GM19043 (cell line): Measurements from ENCODE around the gene CXCR6.

ENCODE experiments used
- ATAC-seq: cut with Tn5 transposase; IDR thresholded peaks from one replicate; pipeline ENCODE4 v1.9.1; 2021; ENCODE audit warnings: low read depth; ENCODE audit not compliant: unreplicated experiment

Gene CXCR6

DNA sequence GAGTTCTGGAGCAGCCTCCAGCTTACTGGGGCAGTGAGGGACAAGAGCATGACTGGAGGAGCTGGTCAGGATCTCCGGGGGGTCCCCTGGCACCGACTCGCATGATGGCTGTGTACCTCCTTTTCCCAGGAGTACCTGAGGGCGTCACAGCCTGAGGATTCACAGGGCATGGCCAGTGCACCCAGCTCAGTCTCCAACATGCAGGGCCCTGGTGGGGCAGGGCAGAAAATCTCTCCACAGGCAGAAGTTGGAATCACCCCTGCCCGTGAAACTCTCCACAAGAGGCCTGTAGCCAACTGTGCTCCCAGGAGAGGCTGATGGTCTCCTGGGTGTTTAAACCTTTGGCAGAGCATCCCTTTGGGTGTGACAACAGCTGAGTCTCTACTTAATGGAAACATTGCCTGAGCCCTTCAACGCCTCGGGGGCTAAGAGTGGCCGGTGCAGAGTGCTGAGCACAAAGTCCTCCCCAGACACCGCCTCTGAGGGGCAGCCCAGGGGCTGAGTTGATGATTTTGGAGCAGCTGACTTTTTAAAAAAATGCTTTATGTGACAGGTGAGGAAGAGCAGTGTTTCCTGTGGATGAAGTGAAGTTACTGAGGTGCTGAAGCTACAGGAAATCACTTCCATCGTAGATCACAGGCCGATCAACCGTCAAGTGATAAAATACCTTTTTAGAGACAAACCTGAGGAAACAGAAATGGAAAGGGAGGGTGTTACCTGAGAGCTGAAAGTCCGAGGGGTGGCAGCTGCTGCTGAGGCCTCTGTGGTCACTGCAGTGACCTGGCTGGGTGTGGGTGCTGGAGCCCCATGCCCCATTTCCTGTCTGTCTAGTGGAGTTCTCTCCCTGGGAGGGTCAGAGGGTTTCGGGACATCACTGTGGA, 21.9 kb upstream of the CXCR6 start:
- ATAC-seq = no peak

DNA sequence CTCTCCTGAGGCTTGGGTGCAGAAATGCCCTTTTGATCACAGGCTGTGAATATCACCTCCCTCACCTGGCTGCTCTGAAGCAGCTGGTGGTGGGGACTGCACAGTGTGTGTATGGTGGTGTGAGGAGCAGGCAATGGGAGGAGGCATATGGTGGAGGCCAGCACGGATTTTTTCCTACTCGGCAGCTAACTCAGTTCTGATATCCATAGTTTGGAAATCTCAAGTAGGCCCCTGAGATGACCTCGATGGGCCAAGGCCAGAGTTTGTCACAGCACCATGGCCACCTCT, 21.3 kb upstream of the CXCR6 start:
- no peak for ATAC-seq

- ATAC-seq = no peak
These were observed 20.2 kb upstream of the CXCR6 start for GRCh38 chr3:45922950-45923590.

GRCh38 chr3:45923755-45924154, 19.5 kb upstream of the CXCR6 start:
- ATAC-seq = no peak

DNA sequence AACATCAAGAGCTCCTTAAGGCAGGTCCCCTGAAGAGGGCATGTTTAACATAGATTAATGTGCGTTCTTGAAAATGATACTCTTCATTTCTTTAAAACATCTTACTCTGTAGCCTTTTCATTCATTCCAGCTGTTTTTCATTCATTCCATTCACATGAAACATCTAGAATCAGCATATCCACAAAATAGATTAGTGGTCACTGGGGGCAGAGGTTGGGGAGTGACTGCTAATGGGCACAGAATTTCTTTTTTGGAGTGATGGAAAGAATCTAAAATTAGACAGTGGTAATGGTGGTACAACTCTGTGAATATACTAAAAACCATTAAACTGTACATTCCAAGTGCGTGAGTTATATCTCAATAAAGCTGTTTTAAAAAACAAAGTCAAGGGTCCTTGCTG, 15.4 kb upstream of the CXCR6 start:
- ATAC-seq = no peak

GRCh38 chr3:45929042-45929679, 14.1 kb upstream of the CXCR6 start:
- no peak for ATAC-seq

DNA sequence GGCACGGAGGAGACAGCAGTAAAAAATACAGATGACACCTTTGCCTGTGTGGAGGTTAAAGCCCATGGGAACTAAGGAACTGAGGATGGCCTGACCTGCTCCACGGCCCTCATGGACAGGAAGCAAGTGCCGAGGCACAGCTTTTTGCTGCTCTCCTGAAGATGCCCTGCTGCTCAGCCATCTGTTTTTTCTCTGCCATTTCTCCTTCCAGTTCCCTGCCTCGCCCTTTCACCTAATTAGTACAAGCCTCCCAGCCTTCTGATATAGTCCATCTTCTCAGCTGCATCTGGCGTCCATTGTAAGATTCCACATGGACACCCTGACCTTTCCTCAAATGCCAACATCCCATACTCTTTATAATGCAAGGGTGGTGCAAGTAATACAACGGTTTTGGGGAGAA, 11.8 kb upstream of the CXCR6 start:
- no peak for ATAC-seq

- ATAC-seq = no peak
These were observed 11.2 kb upstream of the CXCR6 start for GRCh38 chr3:45932112-45932511.

DNA sequence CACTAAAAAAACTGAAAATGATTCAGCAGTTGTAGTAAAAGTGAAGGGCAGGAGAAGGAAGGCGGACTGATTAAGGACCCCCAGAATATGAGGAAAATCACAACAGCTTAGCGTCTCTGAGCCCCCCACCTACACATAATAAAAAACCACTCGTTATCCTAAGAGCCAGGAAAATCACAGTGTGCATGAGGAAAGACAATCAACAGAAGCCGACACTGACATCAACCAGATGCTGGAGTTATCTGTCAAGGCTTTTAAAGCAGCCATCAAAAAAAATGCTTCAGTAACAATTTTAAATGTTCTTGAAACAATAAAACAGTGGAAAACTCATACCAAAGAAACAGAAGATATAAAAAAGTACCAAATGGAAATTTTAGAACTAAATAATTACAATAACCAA, 9.7 kb upstream of the CXCR6 start:
- ATAC-seq = no peak

DNA sequence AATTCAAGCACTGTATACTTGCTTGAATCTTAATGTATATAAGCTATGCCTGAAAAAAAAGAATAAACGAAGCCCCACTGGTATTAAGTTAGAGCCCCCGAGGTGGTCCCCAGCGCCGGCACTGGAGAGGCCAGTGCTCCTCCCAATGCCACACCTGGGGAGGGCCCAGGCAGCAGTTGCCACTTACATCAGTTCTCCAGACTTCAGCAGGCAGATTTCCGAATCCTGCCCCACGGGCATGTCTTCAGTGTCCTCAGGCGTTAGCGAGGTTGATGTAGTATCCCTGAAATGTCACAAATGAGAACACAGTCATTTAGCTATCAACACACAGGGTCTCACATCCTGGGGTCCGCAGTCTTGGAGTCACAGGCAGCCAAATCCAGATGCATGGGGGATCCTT, 7.0 kb upstream of the CXCR6 start:
- ATAC-seq = no peak

DNA sequence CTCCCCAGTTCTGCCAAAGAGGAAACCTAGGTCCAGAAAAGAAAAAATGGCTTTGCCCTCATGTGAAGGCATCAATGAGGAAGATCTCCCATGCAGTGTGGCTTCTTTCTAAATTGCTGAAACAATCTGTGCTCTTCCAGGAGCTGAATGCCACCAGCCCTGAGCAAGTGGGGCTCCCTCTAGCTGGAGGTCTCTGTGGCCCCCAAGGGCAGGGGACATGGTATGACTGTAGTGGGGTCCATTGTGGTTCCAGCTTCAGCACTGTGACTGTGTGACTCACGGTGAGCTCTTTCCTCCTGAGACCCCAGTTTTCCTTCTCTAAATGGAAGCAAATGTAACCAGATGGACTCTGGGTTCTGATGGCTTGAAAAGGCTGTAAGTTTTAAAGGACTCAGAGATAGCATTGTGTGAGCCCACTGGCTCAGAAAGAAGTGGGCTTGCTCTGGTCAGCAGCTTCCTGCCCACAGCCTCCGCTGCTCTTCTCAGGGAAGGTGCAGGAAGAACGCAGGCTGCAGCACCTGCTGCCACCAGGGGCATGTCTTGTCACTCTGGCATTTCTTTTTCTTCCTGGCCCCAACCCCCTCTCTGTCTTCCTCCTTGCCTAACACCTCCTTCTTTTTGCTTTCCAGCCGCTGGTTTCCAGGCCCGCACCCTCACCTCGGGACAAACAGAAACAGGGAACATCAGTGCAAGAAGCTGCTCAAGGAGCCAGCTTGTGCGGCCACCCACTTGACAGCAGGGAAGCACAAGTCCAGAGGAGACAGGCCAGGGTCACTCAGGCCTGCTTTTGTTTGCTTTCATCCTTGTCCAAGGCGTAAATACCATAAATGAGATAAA, 5.8 kb upstream of the CXCR6 start:
- ATAC-seq = no peak

DNA sequence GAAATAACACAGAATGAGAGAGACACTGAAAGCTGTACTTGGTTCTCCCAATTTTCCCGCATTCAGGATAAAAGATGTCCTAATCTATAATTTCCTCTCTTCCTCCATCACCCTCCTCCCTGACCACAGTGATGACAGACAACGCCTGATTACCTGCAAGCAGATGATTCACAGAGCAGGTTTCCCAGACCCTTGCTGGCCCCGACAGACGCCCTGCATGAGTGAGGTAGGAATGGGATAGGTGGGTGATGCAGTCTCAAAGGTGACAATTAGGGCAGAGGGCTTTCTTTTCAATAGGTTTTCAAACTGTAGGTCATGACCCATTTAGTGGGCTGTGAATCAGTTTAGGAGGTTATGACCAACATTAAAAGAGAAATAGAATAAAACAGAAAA, 5.2 kb upstream of the CXCR6 start:
- no peak for ATAC-seq

GRCh38 chr3:45938864-45939263, 4.4 kb upstream of the CXCR6 start:
- ATAC-seq = no peak

DNA sequence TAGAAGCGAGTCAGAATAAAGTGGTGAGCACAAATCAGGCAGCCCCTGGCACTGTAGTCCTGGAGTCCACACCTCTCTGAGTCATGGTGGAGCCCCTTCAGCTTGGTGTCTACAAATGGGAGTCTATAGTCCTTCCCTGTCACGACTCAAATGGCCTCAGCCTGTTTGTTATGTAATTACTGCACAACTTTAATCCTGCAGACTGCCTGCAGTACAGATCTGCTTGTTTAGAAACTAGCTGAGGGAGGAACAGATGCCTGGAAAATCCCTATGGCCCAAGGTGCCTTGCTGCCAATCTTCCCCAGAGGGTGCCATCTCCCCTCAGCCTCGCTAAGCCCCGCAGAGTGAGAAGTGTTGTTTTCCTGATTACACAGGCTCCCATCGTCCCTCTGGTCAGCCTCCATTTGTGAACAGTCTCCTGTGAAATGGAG, 3.9 kb upstream of the CXCR6 start:
- no peak for ATAC-seq

GRCh38 chr3:45940004-45940780, 3.1 kb upstream of the CXCR6 start:
- no peak for ATAC-seq

GRCh38 chr3:45940781-45941365, 2.4 kb upstream of the CXCR6 start:
- no peak for ATAC-seq

- ATAC-seq = no peak
These were observed 1.0 kb upstream of the CXCR6 start for GRCh38 chr3:45942051-45942825.

DNA sequence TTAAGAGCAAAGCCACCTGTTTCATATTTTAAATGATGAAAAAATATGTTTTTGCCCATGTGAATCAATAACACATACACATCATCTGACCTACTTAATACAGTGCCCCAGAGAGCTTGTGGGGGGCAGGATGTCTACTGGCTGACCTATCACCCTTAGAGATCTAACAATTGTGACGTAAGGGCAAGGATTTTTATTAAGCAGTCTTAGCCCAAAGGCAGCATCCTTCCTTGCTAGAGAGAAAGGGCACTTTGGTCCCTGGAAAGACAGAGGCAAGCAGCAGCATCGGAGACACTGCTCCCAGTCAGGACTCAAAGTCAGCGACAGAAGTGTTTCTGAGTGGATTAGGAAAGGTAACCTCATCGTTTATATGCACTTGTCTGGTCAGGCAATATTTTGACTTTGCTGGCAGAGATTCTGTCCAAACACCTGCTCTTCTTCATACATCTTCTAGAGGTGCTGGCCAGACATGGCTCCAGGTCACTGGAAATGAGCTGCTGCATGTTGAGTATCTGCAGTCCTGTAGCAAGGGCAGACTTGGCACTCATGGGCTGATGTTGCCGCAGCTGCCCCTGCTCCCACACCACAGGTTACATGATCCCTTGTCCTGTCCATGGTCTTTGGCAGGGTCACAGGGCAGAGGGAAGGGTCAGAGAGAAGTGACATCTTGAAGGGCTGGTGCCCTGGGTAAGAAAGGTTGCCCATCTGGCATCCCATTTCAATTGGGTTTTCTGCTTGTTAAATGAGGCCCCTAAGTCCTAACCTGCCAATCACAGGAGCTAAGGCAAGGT, 1.8 kb downstream of the CXCR6 start:
- ATAC-seq = no peak
